ENCODE results near the gene CLCN3. TPM values are rescaled to one million over a fixed set of nuclear protein-coding genes. Genes with fewer than 3 reads are reported as not detected.

Gene CLCN3
- total and polyA plus RNA-seq, 2 of the 13 experiments (the other 11 are each of a cell fraction or from before 2014, with no cell fraction given) = 13.6 to 23.7 TPM

GRCh38 chr4:169582203-169582602 lies 38.2 kb upstream of the CLCN3 start:
- ATAC-seq (no peak), DNase-seq (ENCODE audit: low spot score) (no peak), FAIRE-seq (no peak)
- no TSS peak for BruUV-seq (replicated peaks)
- intact Hi-C loops (cut with micrococcal nuclease; ENCODE audit: unreplicated experiment) = no loop called here
- no peak overlapping the region for H3K4me3 ChIP-seq (replicated peaks in 1 of 3; ENCODE audit: insufficient read depth in 1 of 3, low read depth in 2 of 3, low read length in 3 of 3)
- 87% methylated on average over 2 of the region's 2 CpGs for WGBS (ENCODE audit: low lambda C conversion rate)
- no peaks in the 10 kb centered on the region for H3K79me2 ChIP-seq (ENCODE audit: insufficient read depth, low read length)
- H3K4me1 ChIP-seq (ENCODE audit: insufficient read depth, low read length) = no peaks in the 10 kb centered on the region
- H3K27me3 ChIP-seq (ENCODE audit: control insufficient read depth in 1 of 2, insufficient read depth in 2 of 2, low read length in 2 of 2) = no peaks in the 10 kb centered on the region
- no peak overlapping the region for H3K9ac ChIP-seq (ENCODE audit: insufficient read depth, low read depth, low read length)
- H3K27ac ChIP-seq (ENCODE audit: extremely low read length, insufficient read depth, low read length) = no peak overlapping the region
- CTCF ChIA-PET (ENCODE audit: low intra/inter-chr PET ratio, low total read pairs) = no interaction called here
- POLR2A ChIA-PET = no interaction called here
- no peak overlapping the region for H3K4me2 ChIP-seq (ENCODE audit: low read depth, low read length)
- H2AFZ ChIP-seq (ENCODE audit: low read length) = no peak overlapping the region
- in situ Hi-C loops (cut with HindIII; ENCODE audit: extremely low pct_ligation_motif_present, low pct_unique_long_range_greater_than_20kb) = no loop called here
- peaks cover 0 to 11% of the 10 kb centered on the region in 2 experiments; a peak in 2 of 5 replicates for H3K36me3 ChIP-seq (replicated peaks in 1 of 2; ENCODE audit: control insufficient read depth in 1 of 2, insufficient read depth in 2 of 2, low read length in 2 of 2)
- no peaks in the 10 kb centered on the region for H3K9me3 ChIP-seq (ENCODE audit: low read length)
- TF ChIP-seq ZNF766 (CRISPR knock-in tag; IDR thresholded peaks at IDR 0.05; ENCODE audit: borderline replicate concordance) (no peak), PHB2 (IDR thresholded peaks at IDR 0.05; ENCODE audit: partially characterized antibody) (no peak), REL (CRISPR knock-in tag; conservative IDR thresholded peaks at IDR 0.05) (no peak)
- H4K20me1 ChIP-seq (ENCODE audit: insufficient read depth, low read length) = no peaks in the 10 kb centered on the region

- intact Hi-C loops (cut with micrococcal nuclease; ENCODE audit: unreplicated experiment) (no loop called here), in situ Hi-C loops (cut with HindIII; ENCODE audit: extremely low pct_ligation_motif_present, low pct_unique_long_range_greater_than_20kb) (no loop called here)
- no peak overlapping the region for H2AFZ ChIP-seq (ENCODE audit: low read length)
- ATAC-seq (no peak), DNase-seq (ENCODE audit: low spot score) (no peak), FAIRE-seq (no peak)
- CTCF ChIA-PET (ENCODE audit: low intra/inter-chr PET ratio, low total read pairs) = no interaction called here
- no peak overlapping the region for H3K27ac ChIP-seq (ENCODE audit: extremely low read length, insufficient read depth, low read length)
- H3K79me2 ChIP-seq (ENCODE audit: insufficient read depth, low read length) = no peaks in the 10 kb centered on the region
- no peak overlapping the region for H3K9ac ChIP-seq (ENCODE audit: insufficient read depth, low read depth, low read length)
- H3K27me3 ChIP-seq (ENCODE audit: control insufficient read depth in 1 of 2, insufficient read depth in 2 of 2, low read length in 2 of 2) = no peaks in the 10 kb centered on the region
- H4K20me1 ChIP-seq (ENCODE audit: insufficient read depth, low read length) = no peaks in the 10 kb centered on the region
- 97% methylated on average over 3 of the region's 3 CpGs for WGBS (ENCODE audit: low lambda C conversion rate)
- H3K4me2 ChIP-seq (ENCODE audit: low read depth, low read length) = no peak overlapping the region
- no peaks in the 10 kb centered on the region for H3K4me1 ChIP-seq (ENCODE audit: insufficient read depth, low read length)
- no peak overlapping the region for H3K4me3 ChIP-seq (replicated peaks in 1 of 3; ENCODE audit: insufficient read depth in 1 of 3, low read depth in 2 of 3, low read length in 3 of 3)
- peaks cover 0 to 11% of the 10 kb centered on the region in 2 experiments; a peak in 2 of 5 replicates for H3K36me3 ChIP-seq (replicated peaks in 1 of 2; ENCODE audit: control insufficient read depth in 1 of 2, insufficient read depth in 2 of 2, low read length in 2 of 2)
- no TSS peak for BruUV-seq (replicated peaks)
- no peaks in the 10 kb centered on the region for H3K9me3 ChIP-seq (ENCODE audit: low read length)
- POLR2A ChIA-PET = no interaction called here
- no peak for TF ChIP-seq ZNF781 (CRISPR knock-in tag; IDR thresholded peaks at IDR 0.05; ENCODE audit: borderline replicate concordance, not compliant biosample characterization)
- TF ChIP-seq ONECUT2 (CRISPR knock-in tag; IDR thresholded peaks at IDR 0.05) = no peak
- no peak for TF ChIP-seq ZNF83 (CRISPR knock-in tag; IDR thresholded peaks at IDR 0.05; ENCODE audit: borderline replicate concordance)
- no peak for TF ChIP-seq ZFP36 (IDR thresholded peaks at IDR 0.05; ENCODE audit: borderline replicate concordance, low read depth, low read length, partially characterized antibody)
- TF ChIP-seq RAD21 (CRISPR knock-in tag; IDR thresholded peaks at IDR 0.05) = no peak
- no peak for TF ChIP-seq ZNF263 (CRISPR knock-in tag; IDR thresholded peaks at IDR 0.05)
- no peak for TF ChIP-seq ZNF598 (CRISPR knock-in tag; IDR thresholded peaks at IDR 0.05; ENCODE audit: borderline replicate concordance)
- TF ChIP-seq ZNF367 (CRISPR knock-in tag; IDR thresholded peaks at IDR 0.05; ENCODE audit: borderline replicate concordance) = no peak
- no peak for TF ChIP-seq NR2F6 (IDR thresholded peaks at IDR 0.05)
- no peak for TF ChIP-seq NR2F6 (CRISPR knock-in tag; IDR thresholded peaks at IDR 0.05)
- no peak for TF ChIP-seq ZHX2 (IDR thresholded peaks at IDR 0.05; ENCODE audit: low read depth)
- TF ChIP-seq ZHX2 (CRISPR knock-in tag; IDR thresholded peaks at IDR 0.05; ENCODE audit: borderline replicate concordance) = no peak
- no peak for TF ChIP-seq ZNF547 (CRISPR knock-in tag; IDR thresholded peaks at IDR 0.05)
- no peak for TF ChIP-seq KDM6A (CRISPR knock-in tag; IDR thresholded peaks at IDR 0.05; ENCODE audit: low read depth)
These were observed 37.7 kb upstream of the CLCN3 start for GRCh38 chr4:169582706-169583105.

Data from HepG2 (cell line).